ENCODE measurements around the gene HECTD4. TPM values are rescaled to one million over a fixed set of nuclear protein-coding genes. Genes with fewer than 3 reads are reported as not detected.

Gene HECTD4
- total and polyA plus RNA-seq, 4 experiments from 2014 or later: 0.75 to 61.3 (median 29.3) TPM

DNA sequence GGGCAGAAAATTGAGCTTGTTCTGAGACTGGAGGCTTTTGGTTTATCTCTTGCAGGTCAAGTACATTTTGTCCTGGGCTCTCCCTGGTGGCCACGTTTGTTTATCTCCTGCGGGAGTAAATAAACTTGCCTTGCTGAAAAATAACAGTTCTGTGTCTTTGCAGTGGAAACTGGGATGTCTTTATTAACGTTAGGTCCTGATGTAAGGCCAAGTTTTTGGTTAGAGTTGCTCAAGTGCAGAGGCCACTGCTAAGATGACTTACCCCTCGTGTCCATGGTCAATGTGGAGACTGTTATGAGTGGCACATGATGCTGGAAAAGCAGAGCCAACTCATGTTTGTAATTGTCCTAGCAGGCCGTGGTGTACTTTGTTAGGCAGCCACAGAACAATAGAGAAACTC lies 40.3 kb upstream of the HECTD4 start:
- peaks cover 0 to 3% of the 10 kb centered on the region in 2 donors for H3K27me3 Mint-ChIP-seq
- Histone ChIP-seq H3K4me3 (ENCODE audit: low read length in 2 of 2) (no peak overlapping the region), H3K4me1 (ENCODE audit: insufficient read depth, low read length) (peaks cover 68% of the 10 kb centered on the region), H3K36me3 (ENCODE audit: insufficient read depth, low read length) (no peaks in the 10 kb centered on the region), H3K27me3 (ENCODE audit: insufficient read depth, low read length) (no peaks in the 10 kb centered on the region), H3K27ac (ENCODE audit: low read depth, low read length) (no peak overlapping the region), H3K9me3 (ENCODE audit: control insufficient read depth in 1 of 2, low read length in 2 of 2) (no peaks in the 10 kb centered on the region)
- H3K9me3 Mint-ChIP-seq: peaks cover 0 to 2% (median 0%) of the 10 kb centered on the region in 8 donors
- peak overlapping the region in 1 of 8 donors; percentile 23 for H3K4me3 Mint-ChIP-seq
- POLR2A ChIA-PET (ENCODE audit: partially characterized antibody): no interaction called here
- DNase-seq: no peak
- peaks cover 38 to 66% (median 50%) of the 10 kb centered on the region in 4 donors for H3K4me1 Mint-ChIP-seq
- intact Hi-C loops (cut with micrococcal nuclease): no loop called here
- H3K36me3 Mint-ChIP-seq: peaks cover 0 to 15% of the 10 kb centered on the region in 2 donors
- H3K27ac Mint-ChIP-seq: peak overlapping the region in 2 of 7 donors; percentile 8 to 36
- CTCF ChIA-PET (ENCODE audit: partially characterized antibody): no interaction called here

GRCh38 chr12:112421363-112421762 lies 39.1 kb upstream of the HECTD4 start:
- peaks cover 39 to 67% (median 54%) of the 10 kb centered on the region in 4 donors for H3K4me1 Mint-ChIP-seq
- H3K27ac ChIP-seq (ENCODE audit: low read depth, low read length): no peak overlapping the region
- H3K36me3 Mint-ChIP-seq: peaks cover 0 to 15% of the 10 kb centered on the region in 2 donors
- DNase-seq: no peak
- H3K27me3 Mint-ChIP-seq: peaks cover 0 to 3% of the 10 kb centered on the region in 2 donors
- intact Hi-C loops (cut with micrococcal nuclease): no loop called here
- H3K36me3 ChIP-seq (ENCODE audit: insufficient read depth, low read length): no peaks in the 10 kb centered on the region
- peaks cover 69% of the 10 kb centered on the region for H3K4me1 ChIP-seq (ENCODE audit: insufficient read depth, low read length)
- ChIA-PET POLR2A (ENCODE audit: partially characterized antibody) (no interaction called here), CTCF (ENCODE audit: partially characterized antibody) (interaction anchor here (0.5 kb wide), 1 partner anchor 314 kb away, joined by 3 read pairs; no protein-coding TSS in a partner anchor)
- no peak overlapping the region for H3K4me3 ChIP-seq (ENCODE audit: low read length in 2 of 2)
- no peaks in the 10 kb centered on the region for H3K9me3 ChIP-seq (ENCODE audit: control insufficient read depth in 1 of 2, low read length in 2 of 2)
- H3K4me3 Mint-ChIP-seq: peak overlapping the region in 5 of 8 donors; percentile 11 to 97 (median 35)
- H3K9me3 Mint-ChIP-seq: peaks cover 0 to 2% (median 0%) of the 10 kb centered on the region in 8 donors
- H3K27ac Mint-ChIP-seq: peak overlapping the region in 3 of 7 donors; percentile 79 to 100 (median 79)
- no peaks in the 10 kb centered on the region for H3K27me3 ChIP-seq (ENCODE audit: insufficient read depth, low read length)

GRCh38 chr12:112420740-112421139 lies 38.5 kb upstream of the HECTD4 start:
- POLR2A ChIA-PET (ENCODE audit: partially characterized antibody): no interaction called here

GRCh38 chr12:112419297-112420133 lies 37.3 kb upstream of the HECTD4 start:
- intact Hi-C loops (cut with micrococcal nuclease): loop anchor here (2.0 kb wide), 1 partner anchor 577 kb away; the partner anchor contains the start of gene MAPKAPK5
- Histone ChIP-seq H3K27me3 (ENCODE audit: insufficient read depth, low read length) (no peaks in the 10 kb centered on the region), H3K4me1 (ENCODE audit: insufficient read depth, low read length) (peaks cover 59% of the 10 kb centered on the region), H3K36me3 (ENCODE audit: insufficient read depth, low read length) (no peaks in the 10 kb centered on the region), H3K4me3 (ENCODE audit: low read length in 2 of 2) (peak overlapping the region; percentile 67 to 98), H3K9me3 (ENCODE audit: control insufficient read depth in 1 of 2, low read length in 2 of 2) (no peaks in the 10 kb centered on the region), H3K27ac (ENCODE audit: low read depth, low read length) (peak overlapping the region; percentile 89)
- peaks cover 0 to 2% (median 0%) of the 10 kb centered on the region in 8 donors for H3K9me3 Mint-ChIP-seq
- CTCF ChIA-PET (ENCODE audit: partially characterized antibody): no interaction called here
- DNase-seq: peak in 1 of 5 donors; percentile 69
- peaks cover 0 to 15% of the 10 kb centered on the region in 2 donors for H3K36me3 Mint-ChIP-seq
- H3K4me3 Mint-ChIP-seq: peak overlapping the region; percentile 83 to 97 (median 94)
- H3K4me1 Mint-ChIP-seq: peaks cover 37 to 60% (median 44%) of the 10 kb centered on the region in 4 donors
- POLR2A ChIA-PET (ENCODE audit: partially characterized antibody): interaction anchor here (1.1 to 1.2 kb wide), 3 partner anchors 15 to 287 kb away, joined by 3 to 5 read pairs (median 3); no protein-coding TSS in a partner anchor
- H3K27ac Mint-ChIP-seq: peak overlapping the region; percentile 94 to 100 (median 96)
- H3K27me3 Mint-ChIP-seq: peaks cover 0 to 3% of the 10 kb centered on the region in 2 donors

More at GRCh38 chr12:112420740-112421139, 38.5 kb upstream of the HECTD4 start:
- Histone ChIP-seq H3K4me3 (ENCODE audit: low read length in 2 of 2) (no peak overlapping the region), H3K36me3 (ENCODE audit: insufficient read depth, low read length) (no peaks in the 10 kb centered on the region), H3K27ac (ENCODE audit: low read depth, low read length) (no peak overlapping the region), H3K9me3 (ENCODE audit: control insufficient read depth in 1 of 2, low read length in 2 of 2) (no peaks in the 10 kb centered on the region), H3K4me1 (ENCODE audit: insufficient read depth, low read length) (peaks cover 63% of the 10 kb centered on the region), H3K27me3 (ENCODE audit: insufficient read depth, low read length) (no peaks in the 10 kb centered on the region)
- Mint-ChIP-seq H3K4me3 (peak overlapping the region; percentile 53 to 97 (median 64)), H3K27ac (peak overlapping the region in 6 of 7 donors; percentile 21 to 100 (median 68)), H3K9me3 (peaks cover 0 to 2% (median 0%) of the 10 kb centered on the region in 8 donors), H3K27me3 (peaks cover 0 to 3% of the 10 kb centered on the region in 2 donors), H3K36me3 (peaks cover 0 to 15% of the 10 kb centered on the region in 2 donors), H3K4me1 (peaks cover 37 to 63% (median 49%) of the 10 kb centered on the region in 4 donors)
- CTCF ChIA-PET (ENCODE audit: partially characterized antibody): interaction anchor here (0.5 kb wide), 1 partner anchor 314 kb away, joined by 3 read pairs; no protein-coding TSS in a partner anchor
- no peak for DNase-seq
- intact Hi-C loops (cut with micrococcal nuclease): no loop called here

- H3K27me3 Mint-ChIP-seq: peaks cover 0 to 3% of the 10 kb centered on the region in 2 donors
- H3K9me3 ChIP-seq (ENCODE audit: control insufficient read depth in 1 of 2, low read length in 2 of 2): no peaks in the 10 kb centered on the region
- intact Hi-C loops (cut with micrococcal nuclease): loop anchor here (1.0 to 2.0 kb wide), 2 partner anchors 9 to 576 kb away; partner anchors contain the start of genes MAPKAPK5 and RPL6
- peaks cover 30 to 52% (median 37%) of the 10 kb centered on the region in 4 donors for H3K4me1 Mint-ChIP-seq
- peak within 1 kb of the TSS; percentile 89 for H3K27ac ChIP-seq (ENCODE audit: low read depth, low read length)
- H3K36me3 Mint-ChIP-seq: peaks cover 0 to 10% of the 10 kb centered on the region in 2 donors
- ChIA-PET CTCF (ENCODE audit: partially characterized antibody) (no interaction called here), POLR2A (ENCODE audit: partially characterized antibody) (interaction anchor here (0.7 to 1.2 kb wide), 8 partner anchors 8 to 576 kb away, joined by 3 to 5 read pairs (median 3); partner anchors contain the start of genes MAPKAPK5 and TMEM116)
- DNase-seq: peak; percentile 88 to 94 (median 90)
- no peaks in the 10 kb centered on the region for H3K36me3 ChIP-seq (ENCODE audit: insufficient read depth, low read length)
- H3K4me3 ChIP-seq (ENCODE audit: low read length in 2 of 2): peak within 1 kb of the TSS; percentile 93 to 98
- H3K27me3 ChIP-seq (ENCODE audit: insufficient read depth, low read length): no peaks in the 10 kb centered on the region
- H3K4me1 ChIP-seq (ENCODE audit: insufficient read depth, low read length): peaks cover 52% of the 10 kb centered on the region
- peak within 1 kb of the TSS; percentile 94 to 99 (median 96) for H3K4me3 Mint-ChIP-seq
- peaks cover 0 to 2% (median 0%) of the 10 kb centered on the region in 8 donors for H3K9me3 Mint-ChIP-seq
- H3K27ac Mint-ChIP-seq: peak within 1 kb of the TSS; percentile 96 to 100 (median 98)
Observed at GRCh38 chr12:112418608-112419296, 36.5 kb upstream of the HECTD4 start, which contains the start of gene PTPN11. TSS of gene PTPN11 (plus strand) at chr12:112418947. CDS start at chr12:112419112, 165 bp downstream.

- Mint-ChIP-seq H3K9me3 (peaks cover 0 to 2% (median 0%) of the 10 kb centered on the region in 8 donors), H3K27me3 (peaks cover 0 to 3% of the 10 kb centered on the region in 2 donors), H3K4me1 (peaks cover 30 to 52% (median 37%) of the 10 kb centered on the region in 4 donors), H3K4me3 (peak overlapping the region; percentile 93 to 99 (median 94)), H3K36me3 (peaks cover 0 to 10% of the 10 kb centered on the region in 2 donors), H3K27ac (peak overlapping the region; percentile 95 to 100 (median 98))
- peaks cover 49% of the 10 kb centered on the region for H3K4me1 ChIP-seq (ENCODE audit: insufficient read depth, low read length)
- DNase-seq: no peak
- peak overlapping the region; percentile 93 to 98 for H3K4me3 ChIP-seq (ENCODE audit: low read length in 2 of 2)
- peak overlapping the region; percentile 89 for H3K27ac ChIP-seq (ENCODE audit: low read depth, low read length)
- no peaks in the 10 kb centered on the region for H3K36me3 ChIP-seq (ENCODE audit: insufficient read depth, low read length)
- intact Hi-C loops (cut with micrococcal nuclease): loop anchor here (1.0 to 2.0 kb wide), 2 partner anchors 9 to 575 kb away; partner anchors contain the start of genes MAPKAPK5 and RPL6
- H3K27me3 ChIP-seq (ENCODE audit: insufficient read depth, low read length): no peaks in the 10 kb centered on the region
- CTCF ChIA-PET (ENCODE audit: partially characterized antibody): no interaction called here
- POLR2A ChIA-PET (ENCODE audit: partially characterized antibody): interaction anchor here (0.7 to 1.2 kb wide), 8 partner anchors 8 to 576 kb away, joined by 3 to 5 read pairs (median 3); partner anchors contain the start of genes MAPKAPK5 and TMEM116
- no peaks in the 10 kb centered on the region for H3K9me3 ChIP-seq (ENCODE audit: control insufficient read depth in 1 of 2, low read length in 2 of 2)
Observed at GRCh38 chr12:112418273-112418607, 36.0 kb upstream of the HECTD4 start.

Measured in CD4-positive, alpha-beta memory T cell (primary cell).